Measurements from ENCODE around the gene CBFA2T2.

- TF ChIP-seq CTCF (IDR thresholded peaks at IDR 0.05): no peak
- TF ChIP-seq POLR2A (IDR thresholded peaks at IDR 0.05): no peak
Measured at GRCh38 chr20:33470866-33471265, 19.0 kb upstream of the CBFA2T2 start.
